Left cardiac atrium (tissue), 4 donors: ENCODE measurements around the gene HMGXB4. TPM values are rescaled to one million over a fixed set of nuclear protein-coding genes. Genes with fewer than 3 reads are reported as not detected.

Experiments
- ATAC-seq, 2 donors: fragments of 200-7000 bp; cut with Tn5 transposase; one replicate each; pipeline ENCODE4 v1.9.1; 2020; ENCODE audit warnings: mild to moderate bottlenecking in 2 of 2, moderate library complexity in 2 of 2
- DNase-seq: peaks from one replicate; pipeline ENCODE4 v3.0.0-alpha.2; 2020
- intact Hi-C, 2 donors: fragments of 100-400 bp; cut with DNase I; formaldehyde crosslinking; loops; one replicate each; pipeline versions ENCODE4 v1.14.1 to v1.15.1; 2022 to 2023
- microRNA-seq, 2 donors: library from miRNA; unstranded; fragments of <30 nt; microRNA quantifications; one replicate each; pipeline ENCODE4 v1.2.0, GENCODE V29; 2020
- total RNA-seq, 2 donors: library from RNA; stranded (reverse); fragmentation: NEBNext Ultra II Directional; extraction: Animal tissue kit (Norgen Biotek cat#: 25700); gene quantifications; one replicate each; pipeline ENCODE4 v1.2.1, GENCODE V29; 2021
- donor health status: DM: no; HTN: yes; CAD: no.
- donor health status: DM: no; HTN: yes; CAD: no; lungs with severe emphysema.
- donor health status: DM: yes; HTN: yes; CAD: no.
- donor health status: Dilated cardiomyopathy.

The HMGXB4 gene
- total RNA-seq, 2 donors from 2014 or later: 8.8 to 10.3 TPM

DNA sequence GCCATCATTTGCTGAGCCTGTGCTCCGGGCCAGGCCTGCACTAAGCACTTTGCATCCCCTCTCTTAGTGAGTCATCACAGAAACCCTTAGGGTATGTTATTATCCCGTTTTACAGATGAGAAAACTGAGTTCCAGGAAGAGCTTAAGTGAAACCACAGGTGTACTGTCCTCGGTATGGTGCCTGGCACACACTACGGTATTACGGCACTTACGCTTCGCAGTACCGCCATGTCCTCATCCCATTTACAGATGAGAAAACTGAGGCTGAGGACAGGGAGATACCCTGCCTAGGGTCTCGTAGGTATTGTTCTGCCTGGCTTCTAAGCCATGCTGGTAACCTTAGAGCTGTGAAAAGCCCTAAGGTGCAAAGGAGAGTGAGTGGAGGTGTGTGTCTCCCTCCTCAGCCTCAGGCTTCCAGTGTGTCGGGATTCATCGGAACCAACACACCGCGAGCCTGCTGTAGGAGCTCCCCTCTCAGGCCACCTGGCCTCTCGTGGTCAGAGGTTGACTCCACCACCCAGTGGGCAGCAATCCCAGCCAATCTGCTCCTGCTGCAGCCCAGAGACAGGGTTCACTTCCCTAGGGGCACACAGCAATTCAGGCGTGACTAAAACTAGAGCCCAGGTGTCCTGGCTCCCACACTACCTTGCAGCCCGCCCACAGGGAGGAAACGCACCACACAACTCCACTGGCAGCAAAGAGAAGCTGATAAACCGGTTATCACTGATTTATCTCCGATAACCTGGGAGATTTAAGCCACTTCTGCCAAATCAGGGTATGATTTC is 84.0 kb downstream of the HMGXB4 start:
- ATAC-seq: no peak
- DNase-seq: no peak
- intact Hi-C loops: no loop called here

DNA sequence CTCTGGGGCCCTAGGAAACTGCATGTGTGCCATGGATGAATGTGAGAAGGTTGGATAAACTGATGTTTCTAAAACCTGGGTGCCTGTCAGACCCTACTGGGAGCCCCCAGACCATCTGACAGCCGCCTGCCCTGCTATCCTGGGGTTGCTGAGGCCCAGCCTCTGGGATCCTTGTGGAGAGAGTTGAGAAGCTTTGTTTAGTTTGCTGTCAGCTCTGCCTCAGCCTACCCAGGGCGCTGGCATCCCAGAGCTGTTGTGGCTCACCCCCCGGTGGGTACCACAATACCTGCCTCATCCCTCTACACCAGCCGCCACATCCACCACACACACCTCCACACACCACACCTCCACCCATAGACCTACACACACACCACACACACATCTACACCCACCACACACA is 85.1 kb downstream of the HMGXB4 start:
- intact Hi-C loops: no loop called here
- no peak for DNase-seq
- ATAC-seq: no peak

GRCh38 chr22:35343664-35344550 is 86.6 kb downstream of the HMGXB4 start:
- ATAC-seq (no peak), DNase-seq (no peak)

GRCh38 chr22:35344956-35345690 is 87.8 kb downstream of the HMGXB4 start:
- ATAC-seq: no peak
- intact Hi-C loops: no loop called here
- DNase-seq: no peak

More at GRCh38 chr22:35343664-35344550, 86.6 kb downstream of the HMGXB4 start:
- intact Hi-C loops: no loop called here

Small RNAs within 50 kb of the gene (microRNA-seq; reads per million reads assigned to microRNA genes)
- gene MIR3909 (4.9 to 11.1 reads per million in 2 donors), gene MIR6069 (0 reads per million in 2 donors)

Other genes with a start within 250 kb of the HMGXB4 start
- gene ISX, start 191.3 kb upstream of the HMGXB4 start, total RNA-seq: not detected
- gene TOM1, start 42.4 kb downstream of the HMGXB4 start, total RNA-seq: 10 to 100 TPM; 45.1 to 57.9 TPM
- gene HMOX1, start 123.6 kb downstream of the HMGXB4 start, total RNA-seq: 10 to 100 TPM; 13.6 to 16.0 TPM
- 10 to 100 TPM; 11.0 to 21.9 TPM for gene MCM5, start 142.6 kb downstream of the HMGXB4 start, total RNA-seq